Left colon (tissue), 2 donors: ENCODE measurements around the gene NOX3. TPM values are rescaled to one million over a fixed set of nuclear protein-coding genes. Genes with fewer than 3 reads are reported as not detected.
A peak's percentile ranks its signal among the peaks of the same experiment; 100 is the strongest.

Source experiments
- ATAC-seq: fragments of 200-7000 bp; cut with Tn5 transposase; one replicate; pipeline ENCODE4 v1.9.1; 2020; ENCODE audit warnings: mild to moderate bottlenecking, moderate library complexity
- DNase-seq, 2 donors: peaks; one replicate each; pipeline ENCODE4 v3.0.0-alpha.2; 2020
- intact Hi-C, 2 donors: fragments of 100-400 bp; cut with DNase I in 1 of 2; cut with micrococcal nuclease in 1 of 2; formaldehyde crosslinking; loops; one replicate each; pipeline versions ENCODE4 v1.11.2 to v1.14.0; 2022; cut with DNase I, micrococcal nuclease
- total RNA-seq, 2 donors: library from RNA; stranded (reverse); fragmentation: NEBNext Ultra II Directional; extraction: Animal tissue kit (Norgen Biotek cat#: 25700); gene quantifications; one replicate each; pipeline ENCODE4 v1.2.1, GENCODE V29; 2021
- donor health status: DM: no; HTN: no; CAD: no.
- donor health status: DM: yes; HTN: yes; CAD: no.

The NOX3 gene
- total RNA-seq, 2 donors from 2014 or later: not detected

DNA sequence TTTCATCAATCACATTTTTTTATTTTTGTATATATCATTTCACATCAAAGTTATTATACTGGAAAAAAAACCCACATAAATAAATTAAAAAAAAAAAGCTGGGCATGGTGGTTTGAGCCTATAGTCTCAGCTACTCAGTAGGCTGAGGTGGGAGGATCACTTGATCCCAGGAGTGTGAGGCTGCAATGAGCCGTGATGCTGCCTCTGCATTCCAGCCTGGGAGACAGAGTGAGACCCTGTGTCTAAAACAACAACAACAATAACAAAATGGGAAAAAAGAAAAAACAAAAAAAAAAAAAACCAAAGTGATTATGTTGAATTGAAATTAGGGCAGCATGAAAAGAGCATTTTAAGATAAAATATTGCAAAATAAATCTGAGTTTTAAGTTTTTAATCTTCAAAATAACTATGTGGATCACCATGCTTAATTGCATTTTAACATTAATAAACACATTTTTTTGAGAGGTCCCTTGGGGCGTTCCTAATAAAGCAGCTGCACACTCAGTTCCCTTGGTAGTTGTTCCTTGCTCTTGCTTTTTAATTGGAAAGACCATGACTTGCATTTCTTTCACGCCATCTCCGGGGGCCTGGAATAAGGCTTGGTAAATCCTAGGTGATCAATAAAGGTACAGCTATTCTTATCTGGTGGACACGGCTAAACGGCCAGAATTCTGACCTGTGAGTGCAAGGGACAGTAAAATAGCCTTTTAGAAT is 15.1 kb downstream of the NOX3 start:
- intact Hi-C loops: no loop called here
- DNase-seq: no peak
- no peak for ATAC-seq

DNA sequence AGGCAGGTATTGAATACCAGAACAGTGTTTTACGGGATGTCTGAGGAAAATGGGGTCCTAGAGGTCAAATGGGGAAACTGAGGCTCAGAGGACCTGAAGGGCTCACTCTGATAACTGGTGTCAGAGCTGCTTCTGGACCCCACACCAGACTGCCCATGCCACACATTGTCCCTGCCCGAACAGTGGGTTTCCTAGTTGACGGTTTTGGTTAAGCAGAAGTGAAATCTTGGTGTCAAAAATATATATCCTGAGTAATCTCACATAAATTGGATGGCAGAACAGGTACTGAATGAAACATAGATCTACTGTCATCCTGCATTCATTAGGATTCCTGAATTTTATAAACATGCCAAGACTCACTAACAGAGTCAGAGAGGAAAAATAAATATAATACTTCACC is 16.3 kb downstream of the NOX3 start:
- no peak for DNase-seq
- intact Hi-C loops: no loop called here
- ATAC-seq: no peak

DNA sequence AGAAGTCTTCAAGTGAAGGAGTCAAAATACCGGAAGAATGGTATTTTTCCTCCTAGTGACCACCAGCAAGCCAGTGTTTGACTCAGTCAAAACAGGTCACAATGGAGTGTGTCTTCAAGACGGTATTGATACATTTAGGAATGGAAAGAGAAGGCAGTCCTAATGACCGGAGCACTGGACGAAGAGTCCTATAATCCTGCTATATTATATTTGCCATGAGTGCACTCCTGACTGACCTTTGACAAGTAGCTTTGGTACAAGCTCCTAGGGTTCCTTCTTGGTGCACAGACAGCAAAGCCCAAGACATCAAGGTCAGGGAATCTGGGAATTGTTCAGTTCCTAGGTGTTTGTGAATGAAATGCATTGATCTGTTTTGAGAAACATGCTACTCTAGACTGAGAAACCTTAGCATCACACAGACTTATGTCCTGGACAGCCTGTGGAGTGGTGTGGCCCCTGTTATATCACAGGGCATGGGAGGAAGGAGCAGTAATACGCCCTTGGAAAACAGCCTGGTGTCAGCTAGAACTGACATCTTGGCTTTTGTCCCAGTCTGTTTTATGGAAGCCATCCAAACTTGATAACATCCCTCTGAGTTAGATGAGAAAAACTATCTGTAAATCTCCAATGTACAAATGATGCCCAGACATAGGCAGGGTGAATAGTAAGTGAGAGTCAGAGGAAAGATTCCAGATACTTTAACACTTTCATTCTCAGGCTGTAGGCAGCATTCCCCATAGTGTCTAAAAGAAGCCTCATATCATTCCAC is 18.5 kb downstream of the NOX3 start:
- ATAC-seq (peak; percentile 74), DNase-seq (no peak)
- intact Hi-C loops: no loop called here

- intact Hi-C loops: no loop called here
- DNase-seq (no peak), ATAC-seq (no peak)
Measured at GRCh38 chr6:155434829-155435423, 20.7 kb downstream of the NOX3 start.

DNA sequence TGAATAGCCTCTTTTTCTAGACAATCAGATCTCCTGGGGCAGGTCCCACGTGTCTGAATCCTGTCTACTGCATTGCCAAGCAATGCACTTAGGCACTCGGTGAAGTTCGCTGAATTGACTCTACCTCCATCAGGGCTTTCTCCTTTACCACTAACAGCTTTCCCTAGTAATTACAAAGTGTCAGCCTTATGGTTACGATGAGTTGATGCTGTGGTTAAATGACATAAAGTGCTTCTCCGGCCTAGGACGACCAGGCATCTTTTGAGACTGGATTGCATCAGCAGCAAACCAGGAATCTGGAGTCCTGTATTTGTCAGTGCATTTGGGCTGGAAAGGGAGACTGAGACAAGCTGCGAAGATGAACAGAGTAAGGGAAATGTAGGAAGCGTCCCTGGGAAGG is 21.5 kb downstream of the NOX3 start:
- intact Hi-C loops: no loop called here
- DNase-seq (no peak), ATAC-seq (no peak)

- intact Hi-C loops: no loop called here
- DNase-seq: no peak
- no peak for ATAC-seq
Measured at GRCh38 chr6:155432293-155432692, 23.3 kb downstream of the NOX3 start.

DNA sequence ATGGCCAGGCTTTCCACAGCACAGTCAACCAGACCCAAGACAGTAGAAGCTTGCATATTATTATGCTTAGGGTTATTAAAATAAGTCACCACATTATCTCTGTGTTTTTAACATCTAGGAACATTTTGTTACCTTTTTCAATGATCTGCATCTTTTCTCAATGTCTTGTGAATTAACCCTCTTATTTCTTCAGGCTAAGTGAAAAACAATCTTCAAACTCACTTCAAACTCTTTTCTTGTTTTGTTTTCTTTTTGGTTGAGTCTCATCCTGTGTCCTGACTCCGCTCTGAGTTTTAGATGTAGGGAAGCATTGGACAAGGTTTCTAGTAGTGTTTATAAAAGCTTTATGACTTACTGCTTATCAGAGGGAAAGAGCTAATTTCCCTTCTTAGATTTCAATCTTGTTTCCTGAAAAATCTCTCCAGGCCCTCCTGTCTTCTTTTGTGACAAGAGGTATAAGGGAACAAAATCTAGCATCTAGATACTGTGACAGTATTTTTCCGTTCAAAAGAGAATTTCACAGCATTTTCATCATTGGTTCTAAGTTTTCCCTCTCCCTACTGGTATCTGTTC is 26.2 kb downstream of the NOX3 start:
- intact Hi-C loops: no loop called here
- DNase-seq: no peak
- no peak for ATAC-seq

- intact Hi-C loops: no loop called here
- DNase-seq (no peak), ATAC-seq (no peak)
Measured at GRCh38 chr6:155426408-155426945, 29.2 kb downstream of the NOX3 start.

- DNase-seq (no peak), ATAC-seq (no peak)
- intact Hi-C loops: no loop called here
Measured at GRCh38 chr6:155424181-155424580, 31.5 kb downstream of the NOX3 start.

- ATAC-seq: no peak
Measured at GRCh38 chr6:155422635-155423034, 33.0 kb downstream of the NOX3 start.

GRCh38 chr6:155420492-155420891 is 35.1 kb downstream of the NOX3 start:
- intact Hi-C loops: no loop called here
- DNase-seq (no peak), ATAC-seq (no peak)

More at GRCh38 chr6:155422635-155423034, 33.0 kb downstream of the NOX3 start:
- DNase-seq: no peak
- intact Hi-C loops: no loop called here

GRCh38 chr6:155419161-155419560 is 36.5 kb downstream of the NOX3 start:
- intact Hi-C loops: no loop called here
- no peak for ATAC-seq

GRCh38 chr6:155418017-155418761 is 37.5 kb downstream of the NOX3 start:
- peak in 1 of 2 donors; percentile 27 for DNase-seq
- intact Hi-C loops: no loop called here

More at GRCh38 chr6:155419161-155419560, 36.5 kb downstream of the NOX3 start:
- DNase-seq: no peak

GRCh38 chr6:155417454-155417853 is 38.2 kb downstream of the NOX3 start:
- ATAC-seq: no peak
- intact Hi-C loops: no loop called here
- no peak for DNase-seq

More at GRCh38 chr6:155418017-155418761, 37.5 kb downstream of the NOX3 start:
- ATAC-seq: no peak

GRCh38 chr6:155415953-155416352 is 39.7 kb downstream of the NOX3 start:
- intact Hi-C loops: no loop called here
- no peak for ATAC-seq

GRCh38 chr6:155414049-155414448 is 41.6 kb downstream of the NOX3 start:
- intact Hi-C loops: no loop called here
- ATAC-seq: no peak
- no peak for DNase-seq

More at GRCh38 chr6:155415953-155416352, 39.7 kb downstream of the NOX3 start:
- DNase-seq: no peak

GRCh38 chr6:155412335-155412734 is 43.3 kb downstream of the NOX3 start:
- no peak for ATAC-seq
- intact Hi-C loops: no loop called here
- DNase-seq: no peak

DNA sequence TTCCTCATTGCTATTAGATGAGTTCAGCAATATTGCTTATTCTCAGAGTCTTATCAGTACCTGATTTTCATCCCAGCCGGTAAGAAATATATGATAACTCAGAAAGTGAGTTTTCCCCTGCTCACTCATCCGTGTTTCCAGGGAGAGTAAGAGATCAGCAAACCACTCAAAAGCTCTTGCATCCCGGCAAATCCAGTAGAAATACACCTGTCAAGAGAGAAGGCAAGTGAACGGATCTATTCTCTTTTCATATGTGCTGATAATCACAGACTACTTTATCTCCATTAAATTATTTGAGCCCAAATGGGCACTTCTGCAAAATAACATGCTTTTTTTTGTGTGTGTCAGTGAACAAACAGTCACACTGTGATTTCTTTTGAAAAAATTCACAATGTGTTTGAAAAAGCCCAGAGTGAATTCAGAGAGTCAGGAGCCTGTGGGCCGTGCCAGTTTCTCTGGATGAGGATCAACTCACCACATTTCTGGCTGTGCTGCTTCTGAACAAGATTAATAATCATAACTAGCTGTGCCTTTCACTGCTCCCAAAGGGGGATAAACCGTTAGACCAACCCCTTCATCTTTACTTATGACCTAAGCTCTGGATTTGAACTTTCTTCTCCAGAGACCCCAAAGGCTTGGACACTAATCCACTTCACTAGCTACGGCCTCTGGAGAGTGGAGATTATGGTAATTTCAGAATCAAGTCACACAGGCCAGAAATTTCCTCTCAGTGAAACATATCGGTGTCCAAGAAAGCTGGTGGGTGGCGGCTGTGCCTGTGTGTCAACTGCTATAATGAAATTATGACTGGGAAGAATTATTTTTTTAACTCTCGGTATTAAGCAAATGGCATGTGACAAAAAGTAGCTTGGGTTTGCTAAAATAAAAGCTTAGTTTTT is 44.2 kb downstream of the NOX3 start:
- intact Hi-C loops: no loop called here
- ATAC-seq (no peak), DNase-seq (no peak)
